ENCODE data around the gene PCBP4.
"Not testable (repeated sequence)": the region's sequence is repeated elsewhere in the genome, so short reads cannot be mapped to it uniquely, and the experiment has no call there.

The PCBP4 gene

GRCh38 chr3:51937611-51938450, 29.4 kb downstream of the PCBP4 start:
- DNase-seq = no peak

DNA sequence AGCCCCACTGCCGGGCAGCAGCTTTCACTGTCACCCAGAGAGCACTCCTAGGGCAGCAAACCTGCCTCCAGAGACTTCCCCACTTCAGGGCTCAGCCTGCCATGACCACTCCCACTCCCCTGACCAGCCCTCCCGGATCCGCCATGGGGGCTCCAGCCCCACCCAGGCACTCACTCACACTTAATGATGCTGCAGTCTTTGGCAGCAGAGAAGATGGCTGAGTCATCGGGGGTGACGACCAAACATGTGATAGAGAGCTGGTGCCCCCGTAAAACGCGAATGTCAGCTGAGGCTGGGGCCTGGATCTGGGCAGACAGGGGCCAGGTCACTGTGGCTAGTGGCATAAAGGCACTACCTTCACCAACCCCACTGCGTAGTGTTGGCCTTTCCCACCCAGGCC, 30.2 kb downstream of the PCBP4 start:
- no peak for DNase-seq

- DNase-seq = no peak
Measured at GRCh38 chr3:51935886-51936755, 31.1 kb downstream of the PCBP4 start.

DNA sequence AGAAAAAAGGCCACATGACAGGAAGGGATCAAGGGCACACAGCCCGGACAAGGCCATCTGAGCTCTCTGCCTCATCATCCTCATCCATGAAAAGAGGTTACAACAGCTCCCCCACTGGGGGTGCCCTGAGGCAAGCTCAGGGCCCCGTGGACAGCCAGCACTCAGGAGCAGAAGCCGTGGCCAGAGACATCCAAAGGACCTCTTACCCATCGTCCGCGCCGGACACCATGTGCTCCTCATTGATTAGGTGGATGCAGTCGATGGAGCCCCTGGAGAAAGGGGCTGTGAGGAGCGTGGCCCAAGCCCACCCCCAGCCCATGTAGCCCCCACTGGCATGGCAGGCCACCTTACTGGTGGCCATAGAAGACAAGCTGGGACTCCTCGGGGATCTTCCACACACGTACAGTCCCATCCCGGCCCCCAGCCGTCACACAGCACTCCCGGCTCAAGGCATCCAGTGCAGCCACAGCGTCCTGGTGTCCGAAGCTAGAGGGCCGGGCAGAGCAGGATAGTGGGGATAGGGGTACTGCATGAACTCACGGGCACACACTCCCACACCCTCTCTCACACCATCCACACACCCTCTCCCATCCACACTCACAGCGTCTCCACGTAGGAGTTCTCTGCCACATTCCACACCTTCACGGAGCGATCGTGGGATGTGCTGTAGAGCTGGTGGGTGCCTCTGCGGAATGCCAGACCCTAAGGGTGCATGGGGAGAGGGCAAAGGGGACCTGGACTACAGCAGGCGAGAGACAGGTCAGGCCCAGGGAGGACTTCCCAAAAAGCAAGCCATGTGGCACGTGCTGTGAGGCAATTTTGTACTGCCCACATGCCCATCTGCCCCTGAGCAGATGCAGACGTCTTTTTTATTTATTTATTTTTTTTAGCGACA, 32.0 kb downstream of the PCBP4 start:
- no peak for DNase-seq

GRCh38 chr3:51934139-51934850, 33.0 kb downstream of the PCBP4 start:
- no peak for DNase-seq

- DNase-seq = no peak
Measured at GRCh38 chr3:51933471-51934138, 33.6 kb downstream of the PCBP4 start.

- no peak for DNase-seq
Measured at GRCh38 chr3:51932471-51933370, 34.5 kb downstream of the PCBP4 start.

- no peak for DNase-seq
Measured at GRCh38 chr3:51931756-51932155, 35.5 kb downstream of the PCBP4 start.

DNA sequence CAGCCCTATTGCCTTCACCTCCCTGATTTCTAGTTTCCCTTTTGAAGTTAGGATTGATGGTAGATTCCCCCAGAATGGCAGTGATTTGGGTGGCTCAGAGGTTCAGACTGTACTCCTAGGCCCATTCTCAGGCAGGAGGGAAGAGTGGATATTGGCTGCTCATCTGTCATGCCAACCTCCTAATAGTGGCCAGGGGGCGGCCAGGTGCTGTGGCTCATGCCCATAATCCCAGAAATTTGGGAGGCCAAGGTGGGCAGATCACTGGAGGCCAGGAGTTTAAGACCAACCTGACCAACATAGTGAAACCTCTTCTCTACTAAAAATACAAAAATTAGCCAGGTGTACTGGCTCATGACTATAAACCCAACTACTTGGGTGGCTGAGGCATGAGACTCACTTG, 36.8 kb downstream of the PCBP4 start:
- DNase-seq = no peak

DNA sequence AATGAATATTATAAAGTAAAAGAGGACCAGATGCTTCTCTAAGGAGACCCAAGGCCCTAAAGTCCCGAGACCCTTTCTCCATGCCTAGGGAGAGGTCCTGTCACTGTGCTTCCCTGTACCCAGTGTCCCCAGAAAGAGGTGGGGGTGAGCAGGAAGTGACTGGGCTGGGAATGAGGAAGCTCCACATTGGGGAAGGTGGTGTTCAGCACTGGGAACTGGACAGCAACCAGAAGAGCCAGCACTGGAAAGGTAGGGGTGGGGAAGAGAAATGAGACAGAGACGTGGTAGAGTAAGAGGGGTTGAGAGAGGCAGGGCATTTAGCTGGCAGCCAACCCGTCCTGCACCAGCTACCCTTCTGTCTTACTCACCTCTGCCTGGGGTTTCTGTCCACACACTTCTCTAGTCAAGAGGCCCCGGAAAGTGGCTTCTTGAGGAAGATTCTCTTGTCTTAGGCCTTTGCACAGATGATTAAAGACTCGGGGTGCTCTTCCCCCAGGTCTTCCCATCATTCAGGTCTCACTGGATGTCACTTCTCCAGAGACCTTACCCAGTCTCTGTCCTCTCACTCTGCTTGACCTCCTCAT, 37.7 kb downstream of the PCBP4 start:
- no peak for DNase-seq

DNA sequence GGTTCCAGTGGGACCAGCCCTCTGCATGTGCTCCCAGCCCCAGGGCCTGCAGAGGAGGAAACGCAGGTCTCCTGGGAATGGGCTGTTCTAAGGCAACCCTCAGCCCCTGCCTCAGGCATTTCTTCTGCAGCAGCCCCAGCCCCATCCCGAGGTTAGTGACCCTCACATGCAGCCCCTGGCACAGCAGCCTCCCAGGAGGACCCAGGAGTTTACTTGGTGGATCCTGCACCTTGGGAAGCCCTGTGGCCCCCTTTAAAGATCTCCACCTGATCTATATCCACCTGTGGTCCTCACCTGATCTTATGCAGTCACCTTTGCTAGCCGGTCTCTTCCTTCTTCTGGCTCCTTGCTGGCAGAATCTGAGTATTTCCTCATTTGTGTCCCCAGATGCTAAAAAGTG, 38.3 kb downstream of the PCBP4 start:
- DNase-seq = not testable (repeated sequence)

DNA sequence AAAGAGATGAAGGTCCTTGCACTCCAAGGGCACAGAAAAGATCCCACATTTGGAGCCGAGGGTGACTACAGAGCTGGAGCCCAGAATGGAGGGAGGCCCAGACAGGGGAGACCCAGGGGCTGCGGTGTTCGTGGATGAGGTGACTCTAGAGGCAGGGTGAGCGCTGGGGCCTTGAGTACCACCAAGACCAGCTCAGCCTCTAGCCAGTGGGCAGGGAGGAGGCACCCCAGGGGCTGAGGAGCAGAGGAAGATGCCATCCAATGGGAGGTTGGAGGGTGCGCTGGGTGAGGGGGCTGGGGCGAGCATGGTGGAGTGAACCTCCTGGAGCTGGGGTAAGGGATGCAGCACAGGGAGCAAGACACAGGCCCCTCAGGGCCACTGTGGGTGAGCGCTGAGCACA, 38.8 kb downstream of the PCBP4 start:
- no peak for DNase-seq

GRCh38 chr3:51927061-51927977, 39.9 kb downstream of the PCBP4 start:
- no peak for DNase-seq

- no peak for DNase-seq
Measured at GRCh38 chr3:51921081-51921578, 46.1 kb downstream of the PCBP4 start.

DNA sequence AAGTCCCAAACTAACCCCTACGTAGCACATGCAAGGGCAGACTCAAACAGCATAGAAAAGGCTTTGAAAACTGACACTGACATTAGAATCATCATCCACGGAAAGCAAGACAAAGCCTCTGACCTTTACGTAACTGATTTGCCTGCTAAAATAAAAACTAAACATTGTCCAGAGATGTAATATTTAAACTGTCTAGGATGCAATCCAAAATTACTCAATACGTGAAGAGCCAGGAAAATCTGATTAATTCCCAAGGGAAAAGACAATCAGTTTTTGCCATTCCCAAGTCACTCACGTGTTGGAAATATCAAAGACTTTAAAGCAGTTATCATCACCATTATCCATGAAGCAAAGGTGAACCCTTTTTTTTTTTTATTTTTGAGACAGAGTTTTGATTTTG, 50.8 kb downstream of the PCBP4 start:
- no peak for DNase-seq

DNA sequence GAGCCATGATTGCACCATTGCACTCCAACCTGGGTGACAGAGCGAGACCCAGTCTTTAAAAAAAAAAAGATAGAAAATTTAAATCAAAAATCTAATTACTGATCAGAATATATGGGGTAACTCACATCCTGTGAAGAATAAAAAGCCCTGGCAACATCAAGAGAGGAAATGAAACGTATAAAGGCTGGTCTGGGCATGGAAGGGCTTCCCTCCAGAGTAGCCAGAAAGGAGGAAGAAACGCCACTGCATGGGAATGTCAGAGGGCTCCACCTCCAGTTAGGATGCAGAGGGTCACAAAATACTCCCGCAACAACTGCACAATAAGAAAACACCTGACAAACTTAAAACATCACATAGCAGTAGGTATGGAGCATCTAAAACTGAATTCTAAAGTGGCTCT, 59.2 kb downstream of the PCBP4 start:
- no peak for DNase-seq
